ENCODE data around the gene TMEM72. TPM values are rescaled to one million over a fixed set of nuclear protein-coding genes. Genes with fewer than 3 reads are reported as not detected.

The TMEM72 gene
- total and polyA plus RNA-seq, 2 experiments from 2014 or later: 0.13 TPM; not detected in 1

GRCh38 chr10:44962870-44963738 is 52.0 kb downstream of the TMEM72 start:
- Histone ChIP-seq H3K4me1 (ENCODE audit: insufficient read depth) (peaks cover 71% of the 10 kb centered on the region), H3K4me2 (peak overlapping the region; percentile 70), H3K9me2 (replicated peaks; ENCODE audit: insufficient read depth) (no peaks in the 10 kb centered on the region), H3K27me3 (no peaks in the 10 kb centered on the region), H3K79me2 (peaks cover 20% of the 10 kb centered on the region), H3K9me3 (ENCODE audit: low read depth) (no peaks in the 10 kb centered on the region), H2AFZ (no peak overlapping the region), H3K4me3 (no peak overlapping the region), H3K36me3 (replicated peaks; ENCODE audit: insufficient read depth, low read depth) (no peaks in the 10 kb centered on the region), H3K27ac (peak overlapping the region; percentile 93), H4K20me1 (ENCODE audit: insufficient read depth, poor library complexity, severe bottlenecking) (no peaks in the 10 kb centered on the region)
- TF ChIP-seq EZH2phosphoT487 (IDR thresholded peaks at IDR 0.05; ENCODE audit: low read depth, severe bottlenecking, unreplicated experiment) (no peak), CTCF (IDR thresholded peaks at IDR 0.05; ENCODE audit: poor library complexity) (peak; percentile 24), EZH2 (IDR thresholded peaks at IDR 0.05; ENCODE audit: borderline replicate concordance) (no peak)
- no peak for DNase-seq (ENCODE audit: low spot score)
- 83% methylated on average over 19 of the region's 19 CpGs for WGBS (ENCODE audit: low lambda C conversion rate, missing lambda C conversion rate)

GRCh38 chr10:44963772-44964633 is 52.9 kb downstream of the TMEM72 start:
- 43% methylated on average over 14 of the region's 15 CpGs for WGBS (ENCODE audit: low lambda C conversion rate, missing lambda C conversion rate)
- peaks cover 20% of the 10 kb centered on the region for H3K79me2 ChIP-seq
- no peaks in the 10 kb centered on the region for H3K9me3 ChIP-seq (ENCODE audit: low read depth)
- no peaks in the 10 kb centered on the region for H3K27me3 ChIP-seq
- no peak for TF ChIP-seq EZH2 (IDR thresholded peaks at IDR 0.05; ENCODE audit: borderline replicate concordance)
- no peak for TF ChIP-seq CTCF (IDR thresholded peaks at IDR 0.05; ENCODE audit: poor library complexity)
- TF ChIP-seq EZH2phosphoT487 (IDR thresholded peaks at IDR 0.05; ENCODE audit: low read depth, severe bottlenecking, unreplicated experiment): no peak
- no peaks in the 10 kb centered on the region for H3K36me3 ChIP-seq (replicated peaks; ENCODE audit: insufficient read depth, low read depth)
- H3K4me2 ChIP-seq: peak overlapping the region; percentile 70
- H4K20me1 ChIP-seq (ENCODE audit: insufficient read depth, poor library complexity, severe bottlenecking): no peaks in the 10 kb centered on the region
- H3K4me3 ChIP-seq: no peak overlapping the region
- H3K9me2 ChIP-seq (replicated peaks; ENCODE audit: insufficient read depth): no peaks in the 10 kb centered on the region
- peak; percentile 62 for DNase-seq (ENCODE audit: low spot score)
- peak overlapping the region; percentile 61 for H2AFZ ChIP-seq
- H3K4me1 ChIP-seq (ENCODE audit: insufficient read depth): peaks cover 65% of the 10 kb centered on the region
- H3K27ac ChIP-seq: peak overlapping the region; percentile 93

DNA sequence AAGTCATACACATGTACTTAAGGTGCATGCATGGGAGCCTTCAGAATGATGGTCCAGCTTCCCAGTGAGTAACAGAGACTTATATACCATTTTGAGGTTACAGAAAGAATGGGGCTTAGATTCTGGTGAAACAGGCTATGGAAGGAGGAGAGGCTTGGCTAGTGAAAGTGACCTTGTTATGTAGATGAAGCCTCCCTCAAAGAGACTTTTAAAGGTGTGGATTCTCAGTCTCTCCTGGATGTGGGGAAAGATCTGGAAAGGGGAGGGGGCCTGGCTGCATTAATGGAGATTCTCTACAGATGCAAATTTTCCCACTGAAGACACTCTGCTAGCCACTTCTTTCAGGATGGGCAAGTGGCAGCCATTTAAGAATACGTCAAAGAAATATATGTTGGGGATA is 54.0 kb downstream of the TMEM72 start:
- DNase-seq (ENCODE audit: low spot score): no peak
- Histone ChIP-seq H3K79me2 (peaks cover 20% of the 10 kb centered on the region), H3K4me2 (no peak overlapping the region), H3K36me3 (replicated peaks; ENCODE audit: insufficient read depth, low read depth) (no peaks in the 10 kb centered on the region), H3K27me3 (no peaks in the 10 kb centered on the region), H3K9me2 (replicated peaks; ENCODE audit: insufficient read depth) (no peaks in the 10 kb centered on the region), H4K20me1 (ENCODE audit: insufficient read depth, poor library complexity, severe bottlenecking) (no peaks in the 10 kb centered on the region), H3K9me3 (ENCODE audit: low read depth) (no peaks in the 10 kb centered on the region), H3K27ac (peak overlapping the region; percentile 93), H2AFZ (no peak overlapping the region), H3K4me1 (ENCODE audit: insufficient read depth) (peaks cover 61% of the 10 kb centered on the region), H3K4me3 (no peak overlapping the region)
- TF ChIP-seq EZH2 (IDR thresholded peaks at IDR 0.05; ENCODE audit: borderline replicate concordance) (no peak), CTCF (IDR thresholded peaks at IDR 0.05; ENCODE audit: poor library complexity) (no peak), EZH2phosphoT487 (IDR thresholded peaks at IDR 0.05; ENCODE audit: low read depth, severe bottlenecking, unreplicated experiment) (no peak)
- 95% methylated on average over 1 of the region's 1 CpG for WGBS (ENCODE audit: low lambda C conversion rate, missing lambda C conversion rate)

Measured in hepatocyte (in vitro differentiated cells).